ENCODE results near the gene NUP50.
A peak's percentile ranks its signal among the peaks of the same experiment; 100 is the strongest.

NUP50 gene

DNA sequence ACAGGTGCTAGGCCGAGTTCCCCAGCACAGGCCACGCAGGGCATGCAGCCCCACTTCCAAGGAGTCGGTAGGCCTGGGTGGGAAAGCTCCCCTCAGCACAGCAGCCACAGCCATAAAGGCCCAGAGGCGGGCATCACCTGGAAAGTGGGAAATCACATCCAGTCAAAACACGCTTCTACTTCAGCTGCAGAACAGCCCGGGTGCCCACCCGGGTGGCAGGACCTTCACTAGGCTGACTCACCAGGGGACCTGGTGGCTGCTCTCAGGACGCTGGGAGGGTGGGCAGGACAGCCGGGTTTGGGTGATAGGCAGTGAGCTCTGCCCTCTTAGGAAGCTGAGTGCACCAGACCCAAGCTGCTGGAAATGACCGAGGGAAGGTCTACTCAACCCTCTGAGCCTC, 69.7 kb downstream of the NUP50 start:
- DNase-seq, result no peak

DNA sequence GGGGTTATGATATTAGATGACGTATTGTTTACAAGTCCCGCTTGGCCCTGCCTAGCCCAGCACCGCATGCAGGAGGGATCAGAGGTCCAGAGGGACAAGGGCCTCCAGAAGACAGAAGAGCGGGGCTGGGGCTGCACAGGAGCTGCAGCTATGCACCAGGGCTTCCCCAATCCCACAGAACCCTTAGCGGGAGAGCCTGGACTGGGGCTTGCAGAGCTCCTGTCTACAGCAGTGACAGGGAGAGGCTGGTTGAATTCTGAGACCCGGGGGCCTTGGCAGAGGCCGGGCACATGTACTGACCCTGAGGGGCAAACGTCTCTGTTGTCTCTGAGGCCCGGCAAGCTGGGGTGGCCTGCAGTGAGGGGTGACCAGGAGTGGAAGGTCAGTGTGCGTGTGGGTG, 70.1 kb downstream of the NUP50 start:
- no peak for DNase-seq

GRCh38 chr22:45235101-45235777, 71.5 kb downstream of the NUP50 start:
- peak in 1 of 5 donors; percentile 39 for DNase-seq

- no peak for DNase-seq
Observed at GRCh38 chr22:45235851-45236342, 72.2 kb downstream of the NUP50 start.

DNA sequence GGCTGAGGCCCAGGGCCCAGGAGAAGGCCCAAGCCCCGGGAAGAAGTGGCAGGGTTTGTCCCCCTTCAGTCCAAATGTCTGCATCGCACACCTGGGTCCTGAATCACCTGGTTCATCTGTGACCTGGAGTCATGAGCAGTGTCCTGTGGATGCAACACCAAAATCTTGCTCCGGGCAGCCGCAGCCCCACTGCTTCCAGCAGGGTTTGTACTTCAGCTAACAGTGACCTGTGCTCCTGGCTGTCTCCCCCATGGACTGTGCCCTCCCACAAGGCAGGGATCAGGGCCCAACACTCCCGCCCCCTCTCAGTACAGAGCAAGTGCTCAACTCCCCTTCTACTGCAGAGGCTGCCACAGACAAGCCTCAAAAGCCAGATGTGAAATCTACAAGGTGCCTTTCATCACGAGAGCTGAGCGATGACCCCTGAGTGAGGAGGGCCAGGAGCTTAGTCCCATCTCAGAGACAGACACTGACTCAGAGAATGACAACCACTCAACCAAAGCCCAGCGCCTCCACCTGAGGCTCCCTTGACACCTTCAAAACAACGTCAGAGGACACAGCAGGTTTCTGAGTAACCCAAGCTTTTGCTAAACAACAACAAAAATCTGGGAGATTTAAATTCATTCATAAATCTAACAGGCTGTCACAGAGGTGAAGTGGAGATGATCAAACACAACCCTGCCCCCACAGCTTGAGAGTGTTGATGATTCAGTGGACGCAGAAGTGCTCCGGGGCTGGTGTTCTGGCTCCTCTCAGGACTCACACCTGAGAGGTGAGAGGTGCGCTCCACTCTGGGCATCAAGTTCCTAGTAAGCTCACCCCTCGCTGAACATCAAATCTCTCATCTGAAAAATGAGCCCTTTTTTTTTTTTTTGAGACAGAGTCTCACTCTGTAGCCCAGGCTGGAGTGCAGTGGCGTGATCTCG, 73.6 kb downstream of the NUP50 start:
- no peak for DNase-seq

All from T-helper 1 cell (primary cell).